ENCODE data around the gene POC1A.

The POC1A gene

DNA sequence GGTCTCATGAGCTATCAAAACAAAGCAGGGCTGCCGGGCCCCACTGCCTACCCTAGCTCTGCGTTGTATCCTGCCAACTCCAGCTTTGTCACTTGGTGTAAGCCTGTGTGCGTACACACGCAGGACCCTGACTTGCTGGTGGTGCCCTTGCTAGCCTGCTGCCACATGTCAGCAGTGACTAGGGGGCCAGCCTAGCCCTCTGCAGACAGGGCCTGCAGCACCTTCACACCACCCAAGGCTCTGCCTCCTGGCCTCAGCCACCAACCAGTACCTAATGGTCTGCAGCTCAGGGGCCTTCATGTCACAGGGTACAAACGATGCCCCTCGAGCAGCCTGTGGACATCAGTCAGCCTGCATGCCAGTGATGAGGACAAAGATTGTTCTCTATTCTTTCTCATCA lies 67.8 kb downstream of the POC1A start:
- H3K27ac ChIP-seq (ENCODE audit: extremely low read depth, low read depth, low read length), result no peak overlapping the region
- H3K9me3 ChIP-seq (ENCODE audit: control insufficient read depth, insufficient read depth, low read depth, low read length), result no peaks in the 10 kb centered on the region
- peaks cover 0 to 7% of the 10 kb centered on the region in 2 experiments; a peak in 1 of 3 replicates for H3K36me3 ChIP-seq (ENCODE audit: control insufficient read depth in 2 of 2, insufficient read depth in 1 of 2, low read length in 2 of 2)
- H3K4me3 ChIP-seq (ENCODE audit: low read depth, low read length), result no peak overlapping the region
- no peaks in the 10 kb centered on the region for H3K4me1 ChIP-seq (ENCODE audit: control insufficient read depth, insufficient read depth, low read length)
- ChIA-PET CTCF (interaction anchor here (0.5 to 1.4 kb wide), 3 partner anchors 15 to 191 kb away, joined by 3 to 13 read pairs (median 3); no protein-coding TSS in a partner anchor), POLR2A (no interaction called here)
- TF ChIP-seq, protein P1, sequence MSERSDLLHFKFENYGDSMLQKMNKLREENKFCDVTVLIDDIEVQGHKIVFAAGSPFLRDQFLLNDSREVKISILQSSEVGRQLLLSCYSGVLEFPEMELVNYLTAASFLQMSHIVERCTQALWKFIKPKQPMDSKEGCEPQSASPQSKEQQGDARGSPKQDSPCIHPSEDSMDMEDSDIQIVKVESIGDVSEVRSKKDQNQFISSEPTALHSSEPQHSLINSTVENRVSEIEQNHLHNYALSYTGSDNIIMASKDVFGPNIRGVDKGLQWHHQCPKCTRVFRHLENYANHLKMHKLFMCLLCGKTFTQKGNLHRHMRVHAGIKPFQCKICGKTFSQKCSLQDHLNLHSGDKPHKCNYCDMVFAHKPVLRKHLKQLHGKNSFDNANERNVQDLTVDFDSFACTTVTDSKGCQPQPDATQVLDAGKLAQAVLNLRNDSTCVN (tag by site-specific recombination; optimal IDR thresholded peaks at IDR 0.05), result no peak
- TF ChIP-seq ZBTB8A (tag by site-specific recombination; IDR thresholded peaks at IDR 0.05) (no peak), ZNF341 (tag by site-specific recombination; IDR thresholded peaks at IDR 0.05; ENCODE audit: low read depth) (no peak), GLIS1 (tag by site-specific recombination; IDR thresholded peaks at IDR 0.05) (no peak), ZNF549 (tag by site-specific recombination; IDR thresholded peaks at IDR 0.05) (no peak), ZNF707 (tag by site-specific recombination; IDR thresholded peaks at IDR 0.05) (no peak), ZNF16 (tag by site-specific recombination; IDR thresholded peaks at IDR 0.05; ENCODE audit: low read depth) (no peak), ZFP3 (tag by site-specific recombination; IDR thresholded peaks at IDR 0.05; ENCODE audit: low read depth) (no peak), YY2 (tag by site-specific recombination; IDR thresholded peaks at IDR 0.05) (no peak)
- TF ChIP-seq, protein P2, sequence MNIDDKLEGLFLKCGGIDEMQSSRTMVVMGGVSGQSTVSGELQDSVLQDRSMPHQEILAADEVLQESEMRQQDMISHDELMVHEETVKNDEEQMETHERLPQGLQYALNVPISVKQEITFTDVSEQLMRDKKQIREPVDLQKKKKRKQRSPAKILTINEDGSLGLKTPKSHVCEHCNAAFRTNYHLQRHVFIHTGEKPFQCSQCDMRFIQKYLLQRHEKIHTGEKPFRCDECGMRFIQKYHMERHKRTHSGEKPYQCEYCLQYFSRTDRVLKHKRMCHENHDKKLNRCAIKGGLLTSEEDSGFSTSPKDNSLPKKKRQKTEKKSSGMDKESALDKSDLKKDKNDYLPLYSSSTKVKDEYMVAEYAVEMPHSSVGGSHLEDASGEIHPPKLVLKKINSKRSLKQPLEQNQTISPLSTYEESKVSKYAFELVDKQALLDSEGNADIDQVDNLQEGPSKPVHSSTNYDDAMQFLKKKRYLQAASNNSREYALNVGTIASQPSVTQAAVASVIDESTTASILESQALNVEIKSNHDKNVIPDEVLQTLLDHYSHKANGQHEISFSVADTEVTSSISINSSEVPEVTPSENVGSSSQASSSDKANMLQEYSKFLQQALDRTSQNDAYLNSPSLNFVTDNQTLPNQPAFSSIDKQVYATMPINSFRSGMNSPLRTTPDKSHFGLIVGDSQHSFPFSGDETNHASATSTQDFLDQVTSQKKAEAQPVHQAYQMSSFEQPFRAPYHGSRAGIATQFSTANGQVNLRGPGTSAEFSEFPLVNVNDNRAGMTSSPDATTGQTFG (tag by site-specific recombination; IDR thresholded peaks at IDR 0.05; ENCODE audit: borderline replicate concordance), result no peak

DNA sequence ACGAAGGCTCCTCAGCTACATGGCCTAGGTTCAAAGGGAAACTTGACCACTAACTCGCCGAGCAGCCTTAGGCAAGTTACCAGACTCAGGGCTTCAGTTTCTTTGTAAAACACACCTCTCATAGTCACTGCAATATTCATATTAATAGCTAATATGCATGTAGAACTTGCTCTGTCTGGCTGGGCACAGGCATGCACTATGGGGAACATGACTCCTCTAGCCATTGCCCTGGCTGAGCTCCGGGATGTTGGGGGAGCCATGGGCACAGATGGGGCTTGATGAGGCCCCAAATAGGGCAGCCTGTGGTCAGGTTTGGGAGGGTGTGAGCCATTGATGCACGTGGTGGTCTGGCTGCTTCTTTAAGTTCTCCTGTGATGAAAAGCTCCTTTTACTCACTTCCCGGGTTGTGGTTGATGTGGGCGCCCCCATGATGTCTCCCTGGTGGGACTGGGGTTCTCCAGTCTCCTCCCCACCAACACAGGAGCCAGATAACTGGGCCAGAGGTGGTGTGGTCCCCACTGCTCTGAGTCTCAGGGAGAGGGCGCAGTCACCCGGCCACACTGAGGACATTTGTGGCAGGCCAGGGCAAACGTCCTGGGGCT lies 68.4 kb downstream of the POC1A start:
- Histone ChIP-seq H3K36me3 (ENCODE audit: control insufficient read depth in 2 of 2, insufficient read depth in 1 of 2, low read length in 2 of 2) (peaks cover 0 to 6% of the 10 kb centered on the region in 2 experiments; a peak in 1 of 3 replicates), H3K4me3 (ENCODE audit: low read depth, low read length) (no peak overlapping the region), H3K4me1 (ENCODE audit: control insufficient read depth, insufficient read depth, low read length) (no peaks in the 10 kb centered on the region), H3K9me3 (ENCODE audit: control insufficient read depth, insufficient read depth, low read depth, low read length) (no peaks in the 10 kb centered on the region), H3K27ac (ENCODE audit: extremely low read depth, low read depth, low read length) (no peak overlapping the region)
- CTCF ChIA-PET, result interaction anchor here (0.6 kb wide), 1 partner anchor 9 kb away, joined by 3 read pairs; no protein-coding TSS in a partner anchor
- POLR2A ChIA-PET, result no interaction called here
- TF ChIP-seq, protein P3, sequence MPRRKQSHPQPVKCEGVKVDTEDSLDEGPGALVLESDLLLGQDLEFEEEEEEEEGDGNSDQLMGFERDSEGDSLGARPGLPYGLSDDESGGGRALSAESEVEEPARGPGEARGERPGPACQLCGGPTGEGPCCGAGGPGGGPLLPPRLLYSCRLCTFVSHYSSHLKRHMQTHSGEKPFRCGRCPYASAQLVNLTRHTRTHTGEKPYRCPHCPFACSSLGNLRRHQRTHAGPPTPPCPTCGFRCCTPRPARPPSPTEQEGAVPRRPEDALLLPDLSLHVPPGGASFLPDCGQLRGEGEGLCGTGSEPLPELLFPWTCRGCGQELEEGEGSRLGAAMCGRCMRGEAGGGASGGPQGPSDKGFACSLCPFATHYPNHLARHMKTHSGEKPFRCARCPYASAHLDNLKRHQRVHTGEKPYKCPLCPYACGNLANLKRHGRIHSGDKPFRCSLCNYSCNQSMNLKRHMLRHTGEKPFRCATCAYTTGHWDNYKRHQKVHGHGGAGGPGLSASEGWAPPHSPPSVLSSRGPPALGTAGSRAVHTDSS (tag by site-specific recombination; IDR thresholded peaks at IDR 0.05), result no peak
- TF ChIP-seq ZNF792 (tag by site-specific recombination; IDR thresholded peaks at IDR 0.05), result no peak
- TF ChIP-seq, protein P4, sequence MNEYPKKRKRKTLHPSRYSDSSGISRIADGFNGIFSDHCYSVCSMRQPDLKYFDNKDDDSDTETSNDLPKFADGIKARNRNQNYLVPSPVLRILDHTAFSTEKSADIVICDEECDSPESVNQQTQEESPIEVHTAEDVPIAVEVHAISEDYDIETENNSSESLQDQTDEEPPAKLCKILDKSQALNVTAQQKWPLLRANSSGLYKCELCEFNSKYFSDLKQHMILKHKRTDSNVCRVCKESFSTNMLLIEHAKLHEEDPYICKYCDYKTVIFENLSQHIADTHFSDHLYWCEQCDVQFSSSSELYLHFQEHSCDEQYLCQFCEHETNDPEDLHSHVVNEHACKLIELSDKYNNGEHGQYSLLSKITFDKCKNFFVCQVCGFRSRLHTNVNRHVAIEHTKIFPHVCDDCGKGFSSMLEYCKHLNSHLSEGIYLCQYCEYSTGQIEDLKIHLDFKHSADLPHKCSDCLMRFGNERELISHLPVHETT (tag by site-specific recombination; IDR thresholded peaks at IDR 0.05), result no peak
- TF ChIP-seq, protein P5, sequence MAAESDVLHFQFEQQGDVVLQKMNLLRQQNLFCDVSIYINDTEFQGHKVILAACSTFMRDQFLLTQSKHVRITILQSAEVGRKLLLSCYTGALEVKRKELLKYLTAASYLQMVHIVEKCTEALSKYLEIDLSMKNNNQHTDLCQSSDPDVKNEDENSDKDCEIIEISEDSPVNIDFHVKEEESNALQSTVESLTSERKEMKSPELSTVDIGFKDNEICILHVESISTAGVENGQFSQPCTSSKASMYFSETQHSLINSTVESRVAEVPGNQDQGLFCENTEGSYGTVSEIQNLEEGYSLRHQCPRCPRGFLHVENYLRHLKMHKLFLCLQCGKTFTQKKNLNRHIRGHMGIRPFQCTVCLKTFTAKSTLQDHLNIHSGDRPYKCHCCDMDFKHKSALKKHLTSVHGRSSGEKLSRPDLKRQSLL (tag by site-specific recombination; IDR thresholded peaks at IDR 0.05), result no peak
- TF ChIP-seq ZNF660 (tag by site-specific recombination; IDR thresholded peaks at IDR 0.05), result no peak
- no peak for TF ChIP-seq ZNF548 (tag by site-specific recombination; IDR thresholded peaks at IDR 0.05)
- no peak for TF ChIP-seq ZFP3 (tag by site-specific recombination; IDR thresholded peaks at IDR 0.05; ENCODE audit: low read depth)
- TF ChIP-seq ZNF843 (tag by site-specific recombination; IDR thresholded peaks at IDR 0.05), result no peak
- TF ChIP-seq ZNF514 (tag by site-specific recombination; IDR thresholded peaks at IDR 0.05), result no peak
- TF ChIP-seq ZNF112 (tag by site-specific recombination; IDR thresholded peaks at IDR 0.05), result no peak
- no peak for TF ChIP-seq ZNF211 (tag by site-specific recombination; IDR thresholded peaks at IDR 0.05; ENCODE audit: low read depth)
- no peak for TF ChIP-seq GFI1B (tag by site-specific recombination; IDR thresholded peaks at IDR 0.05)
- TF ChIP-seq, protein P6, sequence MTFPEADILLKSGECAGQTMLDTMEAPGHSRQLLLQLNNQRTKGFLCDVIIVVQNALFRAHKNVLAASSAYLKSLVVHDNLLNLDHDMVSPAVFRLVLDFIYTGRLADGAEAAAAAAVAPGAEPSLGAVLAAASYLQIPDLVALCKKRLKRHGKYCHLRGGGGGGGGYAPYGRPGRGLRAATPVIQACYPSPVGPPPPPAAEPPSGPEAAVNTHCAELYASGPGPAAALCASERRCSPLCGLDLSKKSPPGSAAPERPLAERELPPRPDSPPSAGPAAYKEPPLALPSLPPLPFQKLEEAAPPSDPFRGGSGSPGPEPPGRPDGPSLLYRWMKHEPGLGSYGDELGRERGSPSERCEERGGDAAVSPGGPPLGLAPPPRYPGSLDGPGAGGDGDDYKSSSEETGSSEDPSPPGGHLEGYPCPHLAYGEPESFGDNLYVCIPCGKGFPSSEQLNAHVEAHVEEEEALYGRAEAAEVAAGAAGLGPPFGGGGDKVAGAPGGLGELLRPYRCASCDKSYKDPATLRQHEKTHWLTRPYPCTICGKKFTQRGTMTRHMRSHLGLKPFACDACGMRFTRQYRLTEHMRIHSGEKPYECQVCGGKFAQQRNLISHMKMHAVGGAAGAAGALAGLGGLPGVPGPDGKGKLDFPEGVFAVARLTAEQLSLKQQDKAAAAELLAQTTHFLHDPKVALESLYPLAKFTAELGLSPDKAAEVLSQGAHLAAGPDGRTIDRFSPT (tag by site-specific recombination; IDR thresholded peaks at IDR 0.05), result no peak
- no peak for TF ChIP-seq ZNF341 (tag by site-specific recombination; IDR thresholded peaks at IDR 0.05; ENCODE audit: low read depth)
- TF ChIP-seq ZNF624 (tag by site-specific recombination; IDR thresholded peaks at IDR 0.05), result no peak

Data from HEK293 (cell line).